Thyroid gland (tissue), 4 donors: ENCODE data around the gene ETV5. TPM values are rescaled to one million over a fixed set of nuclear protein-coding genes. Genes with fewer than 3 reads are reported as not detected.

Experiments used
- DNase-seq, 2 donors: peaks; one replicate each; pipeline ENCODE4 v3.0.0-alpha.2; 2019
- H3K27ac ChIP-seq, 3 donors: fragments of 200-600 bp; sonication (generic); 1 replicate in 2 of 3; 2 replicates in 1 of 3; pipeline ENCODE4 v1.5.1; 2016 to 2019; ENCODE audit warnings: mild to moderate bottlenecking in 1 of 3, moderate library complexity in 1 of 3
- H3K27me3 ChIP-seq: fragments of 200-600 bp; sonication (generic); one replicate; pipeline ENCODE4 v1.5.1; 2019
- H3K36me3 ChIP-seq, 2 donors: fragments of 200-600 bp; sonication (generic); one replicate each; pipeline ENCODE4 v1.5.1; 2016 to 2019
- H3K4me1 ChIP-seq, 2 donors: fragments of 200-600 bp; sonication (generic); one replicate each; pipeline ENCODE4 v1.5.1; 2017 to 2019
- H3K4me3 ChIP-seq, 3 donors: fragments of 200-600 bp; sonication (generic); replicated peaks in 1 of 3; 1 replicate in 2 of 3; 2 replicates in 1 of 3; pipeline ENCODE4 v1.5.1; 2016; ENCODE audit warnings: mild to moderate bottlenecking in 1 of 3
- H3K9me3 ChIP-seq: fragments of 200-600 bp; sonication (generic); one replicate; pipeline ENCODE4 v1.5.1; 2017
- CTCF ChIP-seq, 6 experiments: fragments of 200-600 bp in 3 of 6; fragments of 450-650 bp in 3 of 6; sonication (generic) in 3 of 6; IDR thresholded peaks; one replicate each; pipeline ENCODE4 v1.5.1; 2016 to 2019; ENCODE audit warnings: antibody characterized with exemption in 6 of 6, mild to moderate bottlenecking in 2 of 6, inconsistent platforms in 1 of 6, moderate library complexity in 1 of 6
- POLR2A ChIP-seq, 2 donors: fragments of 450-650 bp; IDR thresholded peaks; one replicate each; pipeline ENCODE4 v1.6.1; 2017; ENCODE audit warnings: antibody characterized with exemption in 2 of 2, mild to moderate bottlenecking in 2 of 2, moderate library complexity in 1 of 2
- WGBS, 2 donors: methylation state at CpG; one replicate each; pipeline ENCODE4 v1.1.5; 2017; 5-methylcytosine and 5-hydroxymethylcytosine counted together
- intact Hi-C: fragments of 100-400 bp; cut with DNase I; formaldehyde crosslinking; loops from one replicate; pipeline ENCODE4 v1.15.1; 2023
- total RNA-seq, 4 donors: library from RNA; depleted of rRNA; stranded (reverse); fragments of >200 nt; gene quantifications; one replicate each; pipeline ENCODE4 v1.2.3, GENCODE V29; 2016

ETV5 gene
- total RNA-seq, 4 donors from 2014 or later: 17.9 to 51.5 (median 28.9) TPM

- no peak overlapping the region for H3K27ac ChIP-seq
- intact Hi-C loops: no loop called here
Measured at GRCh38 chr3:186105543-186105942, 3.3 kb downstream of the ETV5 start.

GRCh38 chr3:186102687-186103086 lies 6.2 kb downstream of the ETV5 start:
- H3K27me3 ChIP-seq: no peaks in the 10 kb centered on the region
- WGBS, 2 donors: 70 to 72% methylated on average over 4 of the region's 4 CpGs
- peaks cover 18 to 47% of the 10 kb centered on the region in 2 donors for H3K4me1 ChIP-seq
- no peak for DNase-seq
- no peaks in the 10 kb centered on the region for H3K9me3 ChIP-seq
- intact Hi-C loops: no loop called here
- H3K36me3 ChIP-seq: no peaks in the 10 kb centered on the region
- TF ChIP-seq CTCF (IDR thresholded peaks at IDR 0.05) (no peak), POLR2A (IDR thresholded peaks at IDR 0.05) (no peak)
- H3K4me3 ChIP-seq: no peak overlapping the region
- H3K27ac ChIP-seq: peak overlapping the region in 1 of 3 donors; percentile 80

More at GRCh38 chr3:186105543-186105942, 3.3 kb downstream of the ETV5 start:
- Histone ChIP-seq H3K4me3 (no peak overlapping the region), H3K36me3 (no peaks in the 10 kb centered on the region), H3K9me3 (no peaks in the 10 kb centered on the region), H3K27me3 (no peaks in the 10 kb centered on the region), H3K4me1 (peaks cover 9 to 39% of the 10 kb centered on the region in 2 donors)
- DNase-seq: no peak
- 83 to 84% methylated on average over 6 of the region's 6 CpGs for WGBS, 2 donors
- TF ChIP-seq POLR2A (IDR thresholded peaks at IDR 0.05): no peak
- TF ChIP-seq CTCF (IDR thresholded peaks at IDR 0.05): no peak

- H3K27ac ChIP-seq: no peak overlapping the region
- intact Hi-C loops: no loop called here
- DNase-seq: no peak
- peaks cover 19 to 47% of the 10 kb centered on the region in 2 donors for H3K4me1 ChIP-seq
- H3K27me3 ChIP-seq: no peaks in the 10 kb centered on the region
- H3K4me3 ChIP-seq: no peak overlapping the region
- TF ChIP-seq CTCF (IDR thresholded peaks at IDR 0.05): no peak
- no peak for TF ChIP-seq POLR2A (IDR thresholded peaks at IDR 0.05)
- H3K36me3 ChIP-seq: no peaks in the 10 kb centered on the region
- WGBS, 2 donors: 86 to 87% methylated on average over 3 of the region's 3 CpGs
- no peaks in the 10 kb centered on the region for H3K9me3 ChIP-seq
Measured at GRCh38 chr3:186100398-186100797, 8.5 kb downstream of the ETV5 start.

GRCh38 chr3:186099178-186099577 lies 9.7 kb downstream of the ETV5 start:
- H3K4me3 ChIP-seq: no peak overlapping the region
- no peaks in the 10 kb centered on the region for H3K36me3 ChIP-seq
- H3K27me3 ChIP-seq: no peaks in the 10 kb centered on the region
- intact Hi-C loops: no loop called here
- peaks cover 16 to 45% of the 10 kb centered on the region in 2 donors for H3K4me1 ChIP-seq
- no peaks in the 10 kb centered on the region for H3K9me3 ChIP-seq
- H3K27ac ChIP-seq: no peak overlapping the region
- WGBS, 2 donors: 43 to 67% methylated on average over 5 of the region's 5 CpGs
- peak; percentile 73 to 89 for DNase-seq
- TF ChIP-seq POLR2A (IDR thresholded peaks at IDR 0.05) (no peak), CTCF (IDR thresholded peaks at IDR 0.05) (no peak)

- WGBS, 2 donors: 82 to 88% methylated on average over 3 of the region's 3 CpGs
- intact Hi-C loops: no loop called here
Measured at GRCh38 chr3:186098740-186099139, 10.1 kb downstream of the ETV5 start.

More at GRCh38 chr3:186098740-186099139, 10.1 kb downstream of the ETV5 start:
- Histone ChIP-seq H3K4me1 (peaks cover 15 to 42% of the 10 kb centered on the region in 2 donors), H3K9me3 (no peaks in the 10 kb centered on the region), H3K4me3 (no peak overlapping the region), H3K36me3 (no peaks in the 10 kb centered on the region), H3K27me3 (no peaks in the 10 kb centered on the region), H3K27ac (no peak overlapping the region)
- no peak for DNase-seq
- TF ChIP-seq POLR2A (IDR thresholded peaks at IDR 0.05) (no peak), CTCF (IDR thresholded peaks at IDR 0.05) (no peak)
